WTC11 (cell line): ENCODE data around the gene ZFYVE16. TPM values are rescaled to one million over a fixed set of nuclear protein-coding genes. Genes with fewer than 3 reads are reported as not detected.

ENCODE experiments used
- ATAC-seq: fragments of 200-7000 bp; cut with Tn5 transposase; 2 replicates; pipeline ENCODE4 v1.10.0; 2021; ENCODE audit warnings: mild to moderate bottlenecking, moderate library complexity
- CTCF ChIA-PET: fragments of 300-600 bp; sonication (Branson Sonifier 250); formaldehyde crosslinking; loops from one replicate; lab custom pipeline; 2021; ENCODE audit warnings: antibody characterized with exemption; lab: Charles Lee
- POLR2A ChIA-PET: fragments of 350-600 bp; sonication (Branson Sonifier 250); formaldehyde crosslinking; loops from one replicate; lab custom pipeline; 2021; ENCODE audit warnings: antibody characterized with exemption; lab: Charles Lee
- DNase-seq: peaks from one replicate; pipeline ENCODE4 v3.0.0; 2021; ENCODE audit warnings: low spot score
- H3K27ac Mint-ChIP-seq: 2 replicates; pipeline ENCODE4 v1.8.0; 2021; ENCODE audit warnings: mixed read lengths
- H3K27me3 Mint-ChIP-seq: 2 replicates; pipeline ENCODE4 v1.8.0; 2021; ENCODE audit warnings: low read depth, mild to moderate bottlenecking, moderate library complexity, mixed read lengths
- H3K36me3 Mint-ChIP-seq: 2 replicates; pipeline ENCODE4 v1.8.0; 2021; ENCODE audit warnings: mixed read lengths
- H3K4me1 Mint-ChIP-seq: 2 replicates; pipeline ENCODE4 v1.8.0; 2022; ENCODE audit warnings: mixed read lengths
- H3K4me3 Mint-ChIP-seq: 2 replicates; pipeline ENCODE4 v1.8.0; 2021; ENCODE audit warnings: mild to moderate bottlenecking, moderate library complexity, mixed read lengths
- H3K9me3 Mint-ChIP-seq: 2 replicates; pipeline ENCODE4 v1.8.0; 2021; ENCODE audit warnings: mixed read lengths
- ELF4 ChIP-seq: sonication (generic); formaldehyde crosslinking; IDR thresholded peaks from 2 replicates; pipeline ENCODE4 v1.8.1; 2022; ENCODE audit warnings: low read depth, mild to moderate bottlenecking, moderate library complexity, missing genetic modification reagents
- FOXJ3 ChIP-seq: sonication (generic); formaldehyde crosslinking; IDR thresholded peaks from 2 replicates; pipeline ENCODE4 v1.9.0; 2021; ENCODE audit warnings: missing genetic modification reagents, mild to moderate bottlenecking, borderline replicate concordance
- FOXP1 ChIP-seq: sonication (generic); formaldehyde crosslinking; IDR thresholded peaks from 2 replicates; pipeline ENCODE4 v1.8.0; 2022; ENCODE audit warnings: missing genetic modification reagents, mild to moderate bottlenecking, moderate library complexity, borderline replicate concordance
- MXD4 ChIP-seq: fragments of 250-450 bp; sonication (Bioruptor Pico); IDR thresholded peaks from 2 replicates; pipeline ENCODE4 v1.8.0; 2021; ENCODE audit warnings: mild to moderate bottlenecking, moderate library complexity, borderline replicate concordance
- NFATC4 ChIP-seq: fragments of 250-450 bp; sonication (Bioruptor Pico); IDR thresholded peaks from 2 replicates; pipeline ENCODE4 v1.9.0; 2021; ENCODE audit warnings: mild to moderate bottlenecking
- NFYB ChIP-seq: sonication (generic); formaldehyde crosslinking; conservative IDR thresholded peaks from 2 replicates; pipeline ENCODE4 v1.8.0; 2022; ENCODE audit warnings: low read depth, missing genetic modification reagents
- NR1H2 ChIP-seq: sonication (generic); formaldehyde crosslinking; IDR thresholded peaks from 2 replicates; pipeline ENCODE4 v1.9.0; 2021; ENCODE audit warnings: mild to moderate bottlenecking, moderate library complexity, missing genetic modification reagents
- TEAD4 ChIP-seq: sonication (generic); formaldehyde crosslinking; IDR thresholded peaks from 2 replicates; pipeline ENCODE4 v1.8.0; 2022; ENCODE audit warnings: mild to moderate bottlenecking, missing genetic modification reagents
- ZNF121 ChIP-seq: sonication (generic); formaldehyde crosslinking; IDR thresholded peaks from 2 replicates; pipeline ENCODE4 v1.8.0; 2023; ENCODE audit warnings: missing genetic modification reagents
- ZNF317 ChIP-seq: sonication (generic); formaldehyde crosslinking; IDR thresholded peaks from 2 replicates; pipeline ENCODE4 v1.8.1; 2023; ENCODE audit warnings: low read depth, mild to moderate bottlenecking, moderate library complexity, missing genetic modification reagents, borderline replicate concordance
- total RNA-seq: library from RNA; stranded (reverse); gene quantifications from 3 replicates; pipeline ENCODE4 v1.2.3, GENCODE V29; 2021
- TF ChIP-seq, protein P1 (sequence below): sonication (generic); formaldehyde crosslinking; IDR thresholded peaks from 2 replicates; pipeline ENCODE4 v1.8.1; 2022; ENCODE audit warnings: low read depth, mild to moderate bottlenecking, moderate library complexity, missing genetic modification reagents, borderline replicate concordance
- TF ChIP-seq, protein P2 (sequence below): sonication (generic); formaldehyde crosslinking; IDR thresholded peaks from 2 replicates; pipeline ENCODE4 v1.8.0; 2022; ENCODE audit warnings: mild to moderate bottlenecking, missing genetic modification reagents
- TF ChIP-seq, protein P3 (sequence below): fragments of 250-450 bp; sonication (Bioruptor Pico); IDR thresholded peaks from 2 replicates; pipeline ENCODE4 v1.9.0; 2021; ENCODE audit warnings: mild to moderate bottlenecking
- TF ChIP-seq, protein P4 (sequence below): fragments of 250-450 bp; sonication (Bioruptor Pico); IDR thresholded peaks from 2 replicates; pipeline ENCODE4 v1.9.0; 2021; ENCODE audit warnings: moderate library complexity, mild to moderate bottlenecking, inconsistent platforms, borderline replicate concordance
- TF ChIP-seq, protein P5 (sequence below): sonication (generic); formaldehyde crosslinking; IDR thresholded peaks from 2 replicates; pipeline ENCODE4 v1.8.1; 2022; ENCODE audit warnings: low read depth, missing genetic modification reagents, borderline replicate concordance
- TF ChIP-seq, protein P6 (sequence below): fragments of 250-450 bp; sonication (Bioruptor Pico); IDR thresholded peaks from 2 replicates; pipeline ENCODE4 v1.9.0; 2021; ENCODE audit warnings: mild to moderate bottlenecking, borderline replicate concordance
- TF ChIP-seq, protein P7 (sequence below): sonication (generic); formaldehyde crosslinking; conservative IDR thresholded peaks from 2 replicates; pipeline ENCODE4 v1.8.1; 2023; ENCODE audit warnings: mild to moderate bottlenecking, low read depth, missing genetic modification reagents, moderate library complexity
- TF ChIP-seq, protein P8 (sequence below): sonication (generic); formaldehyde crosslinking; IDR thresholded peaks from 2 replicates; pipeline ENCODE4 v1.8.0; 2023; ENCODE audit warnings: missing genetic modification reagents, mild to moderate bottlenecking, borderline replicate concordance

The ZFYVE16 gene
- total RNA-seq, 1 experiment from 2014 or later = 25.3 TPM

DNA sequence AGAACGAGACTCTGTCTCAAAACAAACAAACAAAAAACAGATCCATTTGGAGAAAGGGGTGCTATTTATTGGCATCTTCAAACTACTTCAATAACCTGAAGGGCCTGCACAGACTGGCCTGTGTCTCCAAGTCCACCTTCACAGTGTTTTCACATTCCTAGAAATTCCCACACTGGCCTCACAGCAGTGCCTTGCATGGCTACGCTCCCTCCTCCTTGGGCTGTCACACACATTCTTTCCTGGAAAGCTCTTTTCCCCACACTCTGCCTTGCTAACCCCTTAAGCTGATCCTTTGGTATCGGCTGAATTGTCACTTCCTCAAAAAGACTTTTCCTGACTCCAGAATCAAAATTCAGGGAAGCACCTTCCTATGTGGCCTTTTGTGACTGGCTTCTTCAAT, 99.8 kb downstream of the ZFYVE16 start:
- Mint-ChIP-seq H3K27me3 (no peaks in the 10 kb centered on the region), H3K4me1 (0 out of 2 replicates have a peak, but pooled peaks cover 5% of the 10 kb centered on the region), H3K27ac (no peak overlapping the region), H3K36me3 (no peaks in the 10 kb centered on the region), H3K9me3 (no peaks in the 10 kb centered on the region), H3K4me3 (no peak overlapping the region)
- POLR2A ChIA-PET = no interaction called here
- CTCF ChIA-PET = interaction anchor here (0.9 kb wide), 1 partner anchor 161 kb away, joined by 3 read pairs; no protein-coding TSS in a partner anchor
- no peak for DNase-seq
- ATAC-seq = peak; percentile 53; the same call in 1 of the 2 replicates
- TF ChIP-seq NFATC4 (CRISPR knock-in tag) = no peak
- TF ChIP-seq, protein P1, sequence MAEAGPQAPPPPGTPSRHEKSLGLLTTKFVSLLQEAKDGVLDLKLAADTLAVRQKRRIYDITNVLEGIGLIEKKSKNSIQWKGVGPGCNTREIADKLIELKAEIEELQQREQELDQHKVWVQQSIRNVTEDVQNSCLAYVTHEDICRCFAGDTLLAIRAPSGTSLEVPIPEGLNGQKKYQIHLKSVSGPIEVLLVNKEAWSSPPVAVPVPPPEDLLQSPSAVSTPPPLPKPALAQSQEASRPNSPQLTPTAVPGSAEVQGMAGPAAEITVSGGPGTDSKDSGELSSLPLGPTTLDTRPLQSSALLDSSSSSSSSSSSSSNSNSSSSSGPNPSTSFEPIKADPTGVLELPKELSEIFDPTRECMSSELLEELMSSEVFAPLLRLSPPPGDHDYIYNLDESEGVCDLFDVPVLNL = no peak
- TF ChIP-seq, protein P2, sequence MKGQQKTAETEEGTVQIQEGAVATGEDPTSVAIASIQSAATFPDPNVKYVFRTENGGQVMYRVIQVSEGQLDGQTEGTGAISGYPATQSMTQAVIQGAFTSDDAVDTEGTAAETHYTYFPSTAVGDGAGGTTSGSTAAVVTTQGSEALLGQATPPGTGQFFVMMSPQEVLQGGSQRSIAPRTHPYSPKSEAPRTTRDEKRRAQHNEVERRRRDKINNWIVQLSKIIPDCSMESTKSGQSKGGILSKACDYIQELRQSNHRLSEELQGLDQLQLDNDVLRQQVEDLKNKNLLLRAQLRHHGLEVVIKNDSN (CRISPR knock-in tag) = no peak
- TF ChIP-seq ZNF317 (CRISPR knock-in tag) = no peak
- TF ChIP-seq MXD4 = no peak
- TF ChIP-seq FOXJ3 (CRISPR knock-in tag) = no peak
- TF ChIP-seq NR1H2 = no peak
- no peak for TF ChIP-seq NFYB (CRISPR knock-in tag)
- TF ChIP-seq, protein P3, sequence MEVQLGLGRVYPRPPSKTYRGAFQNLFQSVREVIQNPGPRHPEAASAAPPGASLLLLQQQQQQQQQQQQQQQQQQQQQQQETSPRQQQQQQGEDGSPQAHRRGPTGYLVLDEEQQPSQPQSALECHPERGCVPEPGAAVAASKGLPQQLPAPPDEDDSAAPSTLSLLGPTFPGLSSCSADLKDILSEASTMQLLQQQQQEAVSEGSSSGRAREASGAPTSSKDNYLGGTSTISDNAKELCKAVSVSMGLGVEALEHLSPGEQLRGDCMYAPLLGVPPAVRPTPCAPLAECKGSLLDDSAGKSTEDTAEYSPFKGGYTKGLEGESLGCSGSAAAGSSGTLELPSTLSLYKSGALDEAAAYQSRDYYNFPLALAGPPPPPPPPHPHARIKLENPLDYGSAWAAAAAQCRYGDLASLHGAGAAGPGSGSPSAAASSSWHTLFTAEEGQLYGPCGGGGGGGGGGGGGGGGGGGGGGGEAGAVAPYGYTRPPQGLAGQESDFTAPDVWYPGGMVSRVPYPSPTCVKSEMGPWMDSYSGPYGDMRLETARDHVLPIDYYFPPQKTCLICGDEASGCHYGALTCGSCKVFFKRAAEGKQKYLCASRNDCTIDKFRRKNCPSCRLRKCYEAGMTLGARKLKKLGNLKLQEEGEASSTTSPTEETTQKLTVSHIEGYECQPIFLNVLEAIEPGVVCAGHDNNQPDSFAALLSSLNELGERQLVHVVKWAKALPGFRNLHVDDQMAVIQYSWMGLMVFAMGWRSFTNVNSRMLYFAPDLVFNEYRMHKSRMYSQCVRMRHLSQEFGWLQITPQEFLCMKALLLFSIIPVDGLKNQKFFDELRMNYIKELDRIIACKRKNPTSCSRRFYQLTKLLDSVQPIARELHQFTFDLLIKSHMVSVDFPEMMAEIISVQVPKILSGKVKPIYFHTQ (CRISPR knock-in tag) = no peak
- no peak for TF ChIP-seq TEAD4 (CRISPR knock-in tag)
- TF ChIP-seq, protein P4, sequence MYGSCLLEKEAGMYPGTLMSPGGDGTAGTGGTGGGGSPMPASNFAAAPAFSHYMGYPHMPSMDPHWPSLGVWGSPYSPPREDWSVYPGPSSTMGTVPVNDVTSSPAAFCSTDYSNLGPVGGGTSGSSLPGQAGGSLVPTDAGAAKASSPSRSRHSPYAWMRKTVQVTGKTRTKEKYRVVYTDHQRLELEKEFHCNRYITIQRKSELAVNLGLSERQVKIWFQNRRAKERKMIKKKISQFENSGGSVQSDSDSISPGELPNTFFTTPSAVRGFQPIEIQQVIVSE (CRISPR knock-in tag) = no peak
- TF ChIP-seq, protein P5, sequence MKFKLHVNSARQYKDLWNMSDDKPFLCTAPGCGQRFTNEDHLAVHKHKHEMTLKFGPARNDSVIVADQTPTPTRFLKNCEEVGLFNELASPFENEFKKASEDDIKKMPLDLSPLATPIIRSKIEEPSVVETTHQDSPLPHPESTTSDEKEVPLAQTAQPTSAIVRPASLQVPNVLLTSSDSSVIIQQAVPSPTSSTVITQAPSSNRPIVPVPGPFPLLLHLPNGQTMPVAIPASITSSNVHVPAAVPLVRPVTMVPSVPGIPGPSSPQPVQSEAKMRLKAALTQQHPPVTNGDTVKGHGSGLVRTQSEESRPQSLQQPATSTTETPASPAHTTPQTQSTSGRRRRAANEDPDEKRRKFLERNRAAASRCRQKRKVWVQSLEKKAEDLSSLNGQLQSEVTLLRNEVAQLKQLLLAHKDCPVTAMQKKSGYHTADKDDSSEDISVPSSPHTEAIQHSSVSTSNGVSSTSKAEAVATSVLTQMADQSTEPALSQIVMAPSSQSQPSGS (CRISPR knock-in tag) = no peak
- TF ChIP-seq FOXP1 (CRISPR knock-in tag) = no peak
- TF ChIP-seq, protein P6, sequence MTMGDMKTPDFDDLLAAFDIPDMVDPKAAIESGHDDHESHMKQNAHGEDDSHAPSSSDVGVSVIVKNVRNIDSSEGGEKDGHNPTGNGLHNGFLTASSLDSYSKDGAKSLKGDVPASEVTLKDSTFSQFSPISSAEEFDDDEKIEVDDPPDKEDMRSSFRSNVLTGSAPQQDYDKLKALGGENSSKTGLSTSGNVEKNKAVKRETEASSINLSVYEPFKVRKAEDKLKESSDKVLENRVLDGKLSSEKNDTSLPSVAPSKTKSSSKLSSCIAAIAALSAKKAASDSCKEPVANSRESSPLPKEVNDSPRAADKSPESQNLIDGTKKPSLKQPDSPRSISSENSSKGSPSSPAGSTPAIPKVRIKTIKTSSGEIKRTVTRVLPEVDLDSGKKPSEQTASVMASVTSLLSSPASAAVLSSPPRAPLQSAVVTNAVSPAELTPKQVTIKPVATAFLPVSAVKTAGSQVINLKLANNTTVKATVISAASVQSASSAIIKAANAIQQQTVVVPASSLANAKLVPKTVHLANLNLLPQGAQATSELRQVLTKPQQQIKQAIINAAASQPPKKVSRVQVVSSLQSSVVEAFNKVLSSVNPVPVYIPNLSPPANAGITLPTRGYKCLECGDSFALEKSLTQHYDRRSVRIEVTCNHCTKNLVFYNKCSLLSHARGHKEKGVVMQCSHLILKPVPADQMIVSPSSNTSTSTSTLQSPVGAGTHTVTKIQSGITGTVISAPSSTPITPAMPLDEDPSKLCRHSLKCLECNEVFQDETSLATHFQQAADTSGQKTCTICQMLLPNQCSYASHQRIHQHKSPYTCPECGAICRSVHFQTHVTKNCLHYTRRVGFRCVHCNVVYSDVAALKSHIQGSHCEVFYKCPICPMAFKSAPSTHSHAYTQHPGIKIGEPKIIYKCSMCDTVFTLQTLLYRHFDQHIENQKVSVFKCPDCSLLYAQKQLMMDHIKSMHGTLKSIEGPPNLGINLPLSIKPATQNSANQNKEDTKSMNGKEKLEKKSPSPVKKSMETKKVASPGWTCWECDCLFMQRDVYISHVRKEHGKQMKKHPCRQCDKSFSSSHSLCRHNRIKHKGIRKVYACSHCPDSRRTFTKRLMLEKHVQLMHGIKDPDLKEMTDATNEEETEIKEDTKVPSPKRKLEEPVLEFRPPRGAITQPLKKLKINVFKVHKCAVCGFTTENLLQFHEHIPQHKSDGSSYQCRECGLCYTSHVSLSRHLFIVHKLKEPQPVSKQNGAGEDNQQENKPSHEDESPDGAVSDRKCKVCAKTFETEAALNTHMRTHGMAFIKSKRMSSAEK (CRISPR knock-in tag) = no peak
- TF ChIP-seq, protein P7, sequence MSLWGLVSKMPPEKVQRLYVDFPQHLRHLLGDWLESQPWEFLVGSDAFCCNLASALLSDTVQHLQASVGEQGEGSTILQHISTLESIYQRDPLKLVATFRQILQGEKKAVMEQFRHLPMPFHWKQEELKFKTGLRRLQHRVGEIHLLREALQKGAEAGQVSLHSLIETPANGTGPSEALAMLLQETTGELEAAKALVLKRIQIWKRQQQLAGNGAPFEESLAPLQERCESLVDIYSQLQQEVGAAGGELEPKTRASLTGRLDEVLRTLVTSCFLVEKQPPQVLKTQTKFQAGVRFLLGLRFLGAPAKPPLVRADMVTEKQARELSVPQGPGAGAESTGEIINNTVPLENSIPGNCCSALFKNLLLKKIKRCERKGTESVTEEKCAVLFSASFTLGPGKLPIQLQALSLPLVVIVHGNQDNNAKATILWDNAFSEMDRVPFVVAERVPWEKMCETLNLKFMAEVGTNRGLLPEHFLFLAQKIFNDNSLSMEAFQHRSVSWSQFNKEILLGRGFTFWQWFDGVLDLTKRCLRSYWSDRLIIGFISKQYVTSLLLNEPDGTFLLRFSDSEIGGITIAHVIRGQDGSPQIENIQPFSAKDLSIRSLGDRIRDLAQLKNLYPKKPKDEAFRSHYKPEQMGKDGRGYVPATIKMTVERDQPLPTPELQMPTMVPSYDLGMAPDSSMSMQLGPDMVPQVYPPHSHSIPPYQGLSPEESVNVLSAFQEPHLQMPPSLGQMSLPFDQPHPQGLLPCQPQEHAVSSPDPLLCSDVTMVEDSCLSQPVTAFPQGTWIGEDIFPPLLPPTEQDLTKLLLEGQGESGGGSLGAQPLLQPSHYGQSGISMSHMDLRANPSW (CRISPR knock-in tag) = no peak
- no peak for TF ChIP-seq ELF4 (CRISPR knock-in tag)
- TF ChIP-seq ZNF121 (CRISPR knock-in tag) = no peak
- TF ChIP-seq, protein P8, sequence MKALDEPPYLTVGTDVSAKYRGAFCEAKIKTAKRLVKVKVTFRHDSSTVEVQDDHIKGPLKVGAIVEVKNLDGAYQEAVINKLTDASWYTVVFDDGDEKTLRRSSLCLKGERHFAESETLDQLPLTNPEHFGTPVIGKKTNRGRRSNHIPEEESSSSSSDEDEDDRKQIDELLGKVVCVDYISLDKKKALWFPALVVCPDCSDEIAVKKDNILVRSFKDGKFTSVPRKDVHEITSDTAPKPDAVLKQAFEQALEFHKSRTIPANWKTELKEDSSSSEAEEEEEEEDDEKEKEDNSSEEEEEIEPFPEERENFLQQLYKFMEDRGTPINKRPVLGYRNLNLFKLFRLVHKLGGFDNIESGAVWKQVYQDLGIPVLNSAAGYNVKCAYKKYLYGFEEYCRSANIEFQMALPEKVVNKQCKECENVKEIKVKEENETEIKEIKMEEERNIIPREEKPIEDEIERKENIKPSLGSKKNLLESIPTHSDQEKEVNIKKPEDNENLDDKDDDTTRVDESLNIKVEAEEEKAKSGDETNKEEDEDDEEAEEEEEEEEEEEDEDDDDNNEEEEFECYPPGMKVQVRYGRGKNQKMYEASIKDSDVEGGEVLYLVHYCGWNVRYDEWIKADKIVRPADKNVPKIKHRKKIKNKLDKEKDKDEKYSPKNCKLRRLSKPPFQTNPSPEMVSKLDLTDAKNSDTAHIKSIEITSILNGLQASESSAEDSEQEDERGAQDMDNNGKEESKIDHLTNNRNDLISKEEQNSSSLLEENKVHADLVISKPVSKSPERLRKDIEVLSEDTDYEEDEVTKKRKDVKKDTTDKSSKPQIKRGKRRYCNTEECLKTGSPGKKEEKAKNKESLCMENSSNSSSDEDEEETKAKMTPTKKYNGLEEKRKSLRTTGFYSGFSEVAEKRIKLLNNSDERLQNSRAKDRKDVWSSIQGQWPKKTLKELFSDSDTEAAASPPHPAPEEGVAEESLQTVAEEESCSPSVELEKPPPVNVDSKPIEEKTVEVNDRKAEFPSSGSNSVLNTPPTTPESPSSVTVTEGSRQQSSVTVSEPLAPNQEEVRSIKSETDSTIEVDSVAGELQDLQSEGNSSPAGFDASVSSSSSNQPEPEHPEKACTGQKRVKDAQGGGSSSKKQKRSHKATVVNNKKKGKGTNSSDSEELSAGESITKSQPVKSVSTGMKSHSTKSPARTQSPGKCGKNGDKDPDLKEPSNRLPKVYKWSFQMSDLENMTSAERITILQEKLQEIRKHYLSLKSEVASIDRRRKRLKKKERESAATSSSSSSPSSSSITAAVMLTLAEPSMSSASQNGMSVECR = no peak
